Karpas-422 (cell line): Measurements from ENCODE around the gene POFUT1. TPM values are rescaled to one million over a fixed set of nuclear protein-coding genes. Genes with fewer than 3 reads are reported as not detected.

Source experiments
- DNase-seq: peaks from one replicate; pipeline ENCODE4 v3.0.0-alpha.2; 2015
- H2AFZ ChIP-seq: fragments of 200-600 bp; sonication (generic); 2 replicates; pipeline ENCODE4 v1.6.1; 2014; ENCODE audit warnings: antibody characterized with exemption, low read length, mixed read lengths
- H3K27ac ChIP-seq: fragments of 200-600 bp; sonication (generic); 2 replicates; pipeline ENCODE4 v1.5.1; 2014; ENCODE audit warnings: mild to moderate bottlenecking, low read length, moderate library complexity
- H3K27me3 ChIP-seq: fragments of 200-600 bp; sonication (generic); 2 replicates; pipeline ENCODE4 v1.6.1; 2014; ENCODE audit warnings: low read length, mixed read lengths
- H3K36me3 ChIP-seq: fragments of 200-600 bp; sonication (generic); 2 replicates; pipeline ENCODE4 v1.6.1; 2014; ENCODE audit warnings: low read length, mixed read lengths; ENCODE audit not compliant: insufficient read depth
- H3K4me1 ChIP-seq: fragments of 200-600 bp; sonication (generic); 2 replicates; pipeline ENCODE4 v1.6.1; 2014; ENCODE audit warnings: mild to moderate bottlenecking, low read length, mixed read lengths
- H3K4me2 ChIP-seq: fragments of 200-600 bp; sonication (generic); 2 replicates; pipeline ENCODE4 v1.6.1; 2014; ENCODE audit warnings: low read length, low read depth, mild to moderate bottlenecking; ENCODE audit not compliant: poor library complexity, severe bottlenecking
- H3K4me3 ChIP-seq: fragments of 200-600 bp; sonication (generic); 2 replicates; pipeline ENCODE4 v1.5.1; 2014; ENCODE audit warnings: mild to moderate bottlenecking, antibody characterized with exemption, low read length, mixed read lengths
- H3K79me2 ChIP-seq: fragments of 200-600 bp; sonication (generic); 2 replicates; pipeline ENCODE4 v1.6.1; 2014; ENCODE audit warnings: mild to moderate bottlenecking, low read length, mixed read lengths
- H3K9ac ChIP-seq: fragments of 200-600 bp; sonication (generic); 2 replicates; pipeline ENCODE4 v1.6.0; 2014; ENCODE audit warnings: low read length
- H3K9me2 ChIP-seq: fragments of 200-600 bp; sonication (generic), shearing (Covaris generic); replicated peaks from 2 replicates; pipeline ENCODE4 v1.6.0; 2014; ENCODE audit warnings: mild to moderate bottlenecking, low read length, moderate library complexity; ENCODE audit not compliant: insufficient read depth
- H3K9me3 ChIP-seq: fragments of 300-700, 200-600 bp; sonication (generic); 2 replicates; pipeline ENCODE4 v1.6.1; 2014; ENCODE audit warnings: low read length, mixed read lengths
- H4K20me1 ChIP-seq: fragments of 200-600 bp; sonication (generic); 2 replicates; pipeline ENCODE4 v1.6.1; 2014; ENCODE audit warnings: mild to moderate bottlenecking, antibody characterized with exemption, low read length, low read depth; ENCODE audit not compliant: insufficient read depth
- total RNA-seq: library from RNA; depleted of rRNA; stranded (reverse); fragments of >200 nt; shearing (Covaris generic); gene quantifications from 2 replicates; pipeline ENCODE4 v1.2.3, GENCODE V29; 2014; ENCODE audit warnings: low replicate concordance; rRNA removed

POFUT1 gene
- 16.7 and 25.8 TPM in 2 replicates for total RNA-seq

DNA sequence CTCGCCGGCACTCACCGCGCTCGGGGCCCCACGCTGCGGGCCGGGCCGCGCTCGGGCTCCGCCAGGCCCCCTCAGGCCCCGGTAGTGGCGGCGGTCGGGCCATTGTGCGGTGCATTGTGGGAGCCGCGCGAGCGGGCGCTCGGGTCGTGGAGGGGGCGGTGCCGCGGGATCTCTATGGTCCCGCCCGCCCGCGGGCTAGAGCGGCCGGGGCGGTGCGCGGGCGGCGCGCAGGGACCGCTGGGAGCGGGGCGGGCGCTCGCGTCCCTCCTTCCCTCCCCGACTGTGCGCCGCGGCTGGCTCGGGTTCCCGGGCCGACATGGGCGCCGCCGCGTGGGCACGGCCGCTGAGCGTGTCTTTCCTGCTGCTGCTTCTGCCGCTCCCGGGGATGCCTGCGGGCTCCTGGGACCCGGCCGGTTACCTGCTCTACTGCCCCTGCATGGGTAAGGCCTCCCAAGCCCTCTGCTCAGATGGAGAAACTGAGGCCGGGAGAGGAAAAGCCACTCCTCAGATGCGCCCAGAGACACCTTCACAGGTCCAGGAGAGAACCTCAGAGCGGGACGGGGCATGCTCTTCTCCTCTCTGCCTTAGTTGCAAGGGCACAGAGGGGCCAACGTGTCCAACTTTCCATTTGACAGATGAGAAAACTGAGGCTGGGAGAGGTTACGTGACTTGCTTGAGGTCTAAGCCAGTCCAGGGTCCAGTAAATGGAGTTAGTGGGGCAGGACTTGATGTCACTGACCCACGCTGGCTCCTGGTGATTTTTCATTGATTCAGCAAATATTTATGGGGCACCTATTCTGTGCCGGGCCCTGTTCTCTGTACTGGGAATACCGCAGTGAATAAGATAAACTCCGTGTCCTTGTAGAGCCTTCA lies at the start of gene POFUT1, which contains the start of gene PLAGL2:
Gene POFUT1, plus strand, starts transcription at position 255 of the 873 bp plus-strand sequence. Its CDS starts 62 bp downstream, at position 317.
Gene PLAGL2, minus strand, starts transcription at position 118 of the 873 bp plus-strand sequence. CDS start 5,565 bp downstream, outside the sequence.
- peak within 1 kb of the TSS; percentile 92 for H3K27ac ChIP-seq
- peak within 1 kb of the TSS; percentile 84 for H3K4me3 ChIP-seq
- peaks cover 52% of the 10 kb centered on the region for H3K4me1 ChIP-seq
- no peaks in the 10 kb centered on the region for H3K9me2 ChIP-seq
- peaks cover 13% of the 10 kb centered on the region; the same call in 1 of the 2 replicates for H4K20me1 ChIP-seq
- H3K9ac ChIP-seq, result peak within 1 kb of the TSS; percentile 96
- 0 out of 2 replicates have a peak within 1 kb of the TSS, but pooled peaks have one; percentile 68 for H2AFZ ChIP-seq
- H3K9me3 ChIP-seq, result no peaks in the 10 kb centered on the region
- H3K27me3 ChIP-seq, result no peaks in the 10 kb centered on the region
- H3K36me3 ChIP-seq, result peaks cover 8% of the 10 kb centered on the region; the same call in 1 of the 2 replicates
- DNase-seq, result peak; percentile 96
- H3K79me2 ChIP-seq, result peaks cover 87% of the 10 kb centered on the region
- peak within 1 kb of the TSS; percentile 93 for H3K4me2 ChIP-seq

DNA sequence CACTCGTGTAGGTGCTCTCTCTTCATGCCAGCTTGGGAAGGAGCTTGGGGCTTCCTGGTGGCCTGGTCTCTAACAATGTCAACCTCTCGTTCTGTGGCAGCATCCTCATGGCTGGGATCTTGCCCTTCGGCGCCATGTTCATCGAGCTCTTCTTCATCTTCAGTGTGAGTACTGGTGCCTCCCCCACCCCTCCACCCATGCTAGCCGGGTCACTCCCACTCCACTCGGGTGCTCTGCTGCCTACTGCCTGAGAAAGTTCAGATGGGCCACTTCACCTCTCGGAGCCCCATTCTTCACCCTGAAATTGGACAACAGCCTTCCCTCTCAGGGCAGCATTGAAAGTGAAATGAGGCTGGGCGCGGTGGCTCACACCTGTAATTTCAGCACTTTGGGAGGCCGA lies 49.3 kb upstream of the POFUT1 start:
- Histone ChIP-seq H3K9ac (no peak overlapping the region), H4K20me1 (no peaks in the 10 kb centered on the region), H3K9me3 (no peaks in the 10 kb centered on the region), H3K79me2 (no peaks in the 10 kb centered on the region), H3K4me2 (no peak overlapping the region), H2AFZ (no peak overlapping the region), H3K4me3 (no peak overlapping the region), H3K9me2 (no peaks in the 10 kb centered on the region), H3K27ac (no peak overlapping the region), H3K4me1 (no peaks in the 10 kb centered on the region), H3K36me3 (peaks cover 5% of the 10 kb centered on the region; the same call in 1 of the 2 replicates), H3K27me3 (no peaks in the 10 kb centered on the region)
- DNase-seq, result no peak

DNA sequence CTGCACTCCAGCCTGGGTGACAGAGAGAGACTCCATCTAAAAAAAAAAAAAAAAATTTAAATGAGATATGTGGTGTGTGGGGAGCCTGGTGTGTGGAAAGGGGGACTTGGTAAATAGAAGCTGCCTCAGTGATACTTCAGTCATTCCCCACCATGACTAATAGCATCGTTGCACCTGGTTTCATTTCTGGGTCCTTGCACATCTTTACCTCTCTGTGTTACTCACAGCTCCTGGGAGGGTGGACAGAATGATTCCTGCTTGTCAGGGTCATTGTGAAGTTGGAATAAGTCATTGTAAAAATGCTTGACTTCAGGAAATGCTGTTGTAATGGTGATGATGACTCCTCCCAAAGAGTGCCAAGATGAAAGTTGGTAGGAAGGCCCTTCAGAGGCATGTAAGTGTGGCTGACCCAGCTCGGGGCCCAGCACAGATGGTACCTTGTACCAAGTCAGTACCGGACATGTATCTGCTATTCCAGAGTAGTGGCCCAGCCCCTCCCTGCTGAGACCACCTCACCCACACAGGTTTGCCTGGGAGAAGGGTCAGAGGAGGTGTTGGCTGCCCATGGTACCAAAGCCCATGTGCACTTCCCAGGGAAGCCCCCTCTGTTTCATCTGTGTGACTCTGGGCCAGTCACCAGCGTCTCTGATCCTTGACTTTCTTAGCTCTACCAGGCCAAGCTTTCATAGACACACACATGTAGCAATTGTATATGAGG lies 48.6 kb upstream of the POFUT1 start:
- Histone ChIP-seq H3K4me1 (no peaks in the 10 kb centered on the region), H3K9me3 (no peaks in the 10 kb centered on the region), H3K27ac (no peak overlapping the region), H3K36me3 (peaks cover 5% of the 10 kb centered on the region; the same call in 1 of the 2 replicates), H3K27me3 (no peaks in the 10 kb centered on the region), H3K4me3 (no peak overlapping the region), H4K20me1 (no peaks in the 10 kb centered on the region), H3K9ac (no peak overlapping the region), H3K79me2 (no peaks in the 10 kb centered on the region), H2AFZ (no peak overlapping the region), H3K9me2 (no peaks in the 10 kb centered on the region), H3K4me2 (no peak overlapping the region)
- DNase-seq, result no peak

DNA sequence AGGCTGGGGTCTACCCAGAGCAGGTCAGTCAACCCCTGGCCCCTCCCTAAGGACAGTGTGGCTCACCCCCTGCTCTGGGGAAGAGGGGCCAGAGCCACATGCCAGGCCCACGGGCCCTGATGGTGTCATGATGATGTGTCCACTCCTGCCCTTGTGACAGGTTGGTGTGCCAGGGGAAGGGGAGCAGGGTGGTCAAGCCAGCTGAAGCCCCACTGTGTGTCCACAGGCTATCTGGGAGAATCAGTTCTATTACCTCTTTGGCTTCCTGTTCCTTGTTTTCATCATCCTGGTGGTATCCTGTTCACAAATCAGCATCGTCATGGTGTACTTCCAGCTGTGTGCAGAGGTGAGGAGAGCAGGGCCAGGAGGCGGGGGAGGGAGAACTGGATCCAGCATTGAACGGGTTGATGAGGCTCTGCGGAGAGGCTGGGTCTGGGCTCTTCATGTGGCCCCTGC lies 47.9 kb upstream of the POFUT1 start:
- H3K4me3 ChIP-seq, result no peak overlapping the region
- H3K27ac ChIP-seq, result no peak overlapping the region
- no peaks in the 10 kb centered on the region for H3K9me2 ChIP-seq
- no peak overlapping the region for H3K4me2 ChIP-seq
- no peaks in the 10 kb centered on the region for H3K4me1 ChIP-seq
- H3K79me2 ChIP-seq, result no peaks in the 10 kb centered on the region
- H3K9me3 ChIP-seq, result no peaks in the 10 kb centered on the region
- H3K36me3 ChIP-seq, result peaks cover 5% of the 10 kb centered on the region; the same call in 1 of the 2 replicates
- no peaks in the 10 kb centered on the region for H3K27me3 ChIP-seq
- H2AFZ ChIP-seq, result no peak overlapping the region
- H3K9ac ChIP-seq, result no peak overlapping the region
- no peak for DNase-seq
- H4K20me1 ChIP-seq, result no peaks in the 10 kb centered on the region

DNA sequence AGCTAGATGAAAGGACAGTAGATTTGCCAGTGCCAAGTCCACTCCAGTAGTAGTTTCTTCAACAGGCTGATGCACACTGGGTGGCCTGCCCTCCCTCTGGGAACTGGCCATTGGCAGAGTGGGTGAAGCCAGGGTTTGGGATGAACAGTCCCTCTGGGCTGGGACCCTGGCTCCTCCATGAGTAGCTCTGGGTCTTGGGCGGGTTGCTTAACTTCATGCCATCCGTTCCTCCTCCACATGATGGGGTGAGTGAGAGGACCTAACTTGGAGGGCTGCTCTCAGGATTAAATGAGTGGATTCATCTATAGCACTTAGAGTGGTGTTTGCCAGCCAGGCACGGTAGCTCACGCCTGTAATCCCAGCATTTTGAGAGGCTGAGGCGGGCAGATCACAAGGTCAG lies 47.3 kb upstream of the POFUT1 start:
- Histone ChIP-seq H3K9me3 (no peaks in the 10 kb centered on the region), H4K20me1 (no peaks in the 10 kb centered on the region), H3K79me2 (no peaks in the 10 kb centered on the region), H3K4me3 (no peak overlapping the region), H3K9me2 (no peaks in the 10 kb centered on the region), H3K27ac (no peak overlapping the region), H2AFZ (no peak overlapping the region), H3K27me3 (no peaks in the 10 kb centered on the region), H3K36me3 (peaks cover 5% of the 10 kb centered on the region; the same call in 1 of the 2 replicates), H3K4me1 (no peaks in the 10 kb centered on the region), H3K9ac (no peak overlapping the region), H3K4me2 (no peak overlapping the region)
- DNase-seq, result no peak

DNA sequence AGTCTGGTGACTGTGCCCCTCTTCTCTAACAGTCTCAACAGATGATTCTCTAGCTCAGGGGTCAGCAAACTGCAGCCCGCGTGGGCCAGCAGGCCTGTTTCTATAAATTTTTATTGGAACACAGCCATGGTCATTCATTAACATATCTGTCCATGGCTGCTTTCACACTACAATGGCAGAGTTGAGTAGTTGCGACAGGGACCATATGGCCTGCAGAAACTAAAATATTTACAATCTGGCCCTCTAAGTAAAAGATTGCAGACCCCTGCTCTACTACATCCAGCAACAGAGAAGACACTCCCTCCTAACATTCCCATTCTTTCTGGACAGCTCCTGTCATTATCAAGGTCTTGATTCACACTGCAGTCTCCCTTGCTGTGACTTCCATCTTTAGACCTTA lies 45.3 kb upstream of the POFUT1 start:
- no peak overlapping the region for H3K9ac ChIP-seq
- no peak overlapping the region for H3K27ac ChIP-seq
- no peaks in the 10 kb centered on the region for H3K9me2 ChIP-seq
- H2AFZ ChIP-seq, result no peak overlapping the region
- no peaks in the 10 kb centered on the region for H4K20me1 ChIP-seq
- H3K27me3 ChIP-seq, result no peaks in the 10 kb centered on the region
- H3K79me2 ChIP-seq, result no peaks in the 10 kb centered on the region
- H3K4me3 ChIP-seq, result no peak overlapping the region
- no peak for DNase-seq
- no peaks in the 10 kb centered on the region for H3K9me3 ChIP-seq
- H3K36me3 ChIP-seq, result peaks cover 8% of the 10 kb centered on the region; the same call in 1 of the 2 replicates
- H3K4me1 ChIP-seq, result no peaks in the 10 kb centered on the region
- no peak overlapping the region for H3K4me2 ChIP-seq

DNA sequence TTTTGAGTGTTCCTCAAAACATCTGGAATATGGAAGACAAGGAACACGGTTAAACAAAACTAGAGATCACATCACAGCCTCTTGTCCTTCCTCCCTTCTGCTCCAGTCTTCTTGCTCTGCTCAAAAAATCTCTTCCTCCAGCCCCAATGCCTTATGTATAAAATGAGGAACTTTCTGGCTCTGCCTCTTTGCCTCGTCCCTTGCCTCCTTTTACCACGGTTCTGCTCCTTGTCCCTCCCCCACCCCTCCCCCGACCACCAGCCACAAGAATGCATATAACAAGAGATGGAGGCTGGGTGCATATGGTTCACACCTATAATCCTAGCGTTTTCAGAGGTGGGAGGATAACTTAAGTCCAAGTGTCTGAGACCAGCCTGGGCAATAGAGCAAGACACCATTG lies 43.7 kb upstream of the POFUT1 start:
- Histone ChIP-seq H3K4me2 (no peak overlapping the region), H3K4me1 (no peaks in the 10 kb centered on the region), H2AFZ (no peak overlapping the region), H3K9me2 (no peaks in the 10 kb centered on the region), H3K36me3 (peaks cover 8% of the 10 kb centered on the region; the same call in 1 of the 2 replicates), H3K79me2 (no peaks in the 10 kb centered on the region), H3K9me3 (no peaks in the 10 kb centered on the region), H3K9ac (no peak overlapping the region), H3K27ac (no peak overlapping the region), H3K4me3 (no peak overlapping the region), H3K27me3 (no peaks in the 10 kb centered on the region), H4K20me1 (no peaks in the 10 kb centered on the region)
- no peak for DNase-seq
